Astrocyte of the hippocampus (primary cell): ENCODE results near the gene SFN.
A peak's percentile ranks its signal among the peaks of the same experiment; 100 is the strongest.
"Not testable (repeated sequence)": the region's sequence is repeated elsewhere in the genome, so short reads cannot be mapped to it uniquely, and the experiment has no call there.

Experiments used
- DNase-seq: peaks from one replicate; pipeline ENCODE4 v3.0.0; 2011; ENCODE audit warnings: low read depth, low spot score

Gene SFN

GRCh38 chr1:26864610-26865480, 1.9 kb downstream of the SFN start:
- DNase-seq, result peak; percentile 100

GRCh38 chr1:26873097-26873496, 10.1 kb downstream of the SFN start:
- not testable (repeated sequence) for DNase-seq

- no peak for DNase-seq
These were observed 11.9 kb downstream of the SFN start for GRCh38 chr1:26874896-26875295.

- DNase-seq, result no peak
These were observed 14.4 kb downstream of the SFN start for GRCh38 chr1:26877326-26877725.

GRCh38 chr1:26879793-26880192, 16.8 kb downstream of the SFN start:
- no peak for DNase-seq

GRCh38 chr1:26881611-26882010, 18.7 kb downstream of the SFN start:
- DNase-seq, result not testable (repeated sequence)

- DNase-seq, result no peak
These were observed 19.9 kb downstream of the SFN start for GRCh38 chr1:26882696-26883463.

GRCh38 chr1:26887125-26887524, 24.2 kb downstream of the SFN start:
- DNase-seq, result peak; percentile 52

- no peak for DNase-seq
These were observed 25.3 kb downstream of the SFN start for GRCh38 chr1:26888231-26888630.

- DNase-seq, result peak; percentile 90
These were observed 26.9 kb downstream of the SFN start, which contains the start of gene GPN2 for GRCh38 chr1:26889551-26890466. Gene GPN2 (minus strand): TSS chr1:26890283. CDS start chr1:26890096, 187 bp downstream.

- DNase-seq, result no peak
These were observed 27.5 kb downstream of the SFN start for GRCh38 chr1:26890467-26890796.

GRCh38 chr1:26894263-26894662, 31.3 kb downstream of the SFN start:
- DNase-seq, result peak; percentile 28

- no peak for DNase-seq
These were observed 34.4 kb downstream of the SFN start for GRCh38 chr1:26897351-26897750.

- peak; percentile 97 for DNase-seq
These were observed 37.3 kb downstream of the SFN start, which contains the start of gene GPATCH3 for GRCh38 chr1:26900001-26900814. Gene GPATCH3 (minus strand): TSS chr1:26900467. CDS start chr1:26900442, 25 bp downstream.

- no peak for DNase-seq
These were observed 38.0 kb downstream of the SFN start for GRCh38 chr1:26900815-26901511.

- peak; percentile 86 for DNase-seq
These were observed 44.3 kb downstream of the SFN start for GRCh38 chr1:26907071-26907917.

- no peak for DNase-seq
These were observed 47.0 kb downstream of the SFN start for GRCh38 chr1:26909951-26910342.

GRCh38 chr1:26910343-26911160, 47.6 kb downstream of the SFN start:
- no peak for DNase-seq
